Measurements from ENCODE around the gene SLC25A20. TPM values are rescaled to one million over a fixed set of nuclear protein-coding genes. Genes with fewer than 3 reads are reported as not detected.

Gene SLC25A20, protein sequence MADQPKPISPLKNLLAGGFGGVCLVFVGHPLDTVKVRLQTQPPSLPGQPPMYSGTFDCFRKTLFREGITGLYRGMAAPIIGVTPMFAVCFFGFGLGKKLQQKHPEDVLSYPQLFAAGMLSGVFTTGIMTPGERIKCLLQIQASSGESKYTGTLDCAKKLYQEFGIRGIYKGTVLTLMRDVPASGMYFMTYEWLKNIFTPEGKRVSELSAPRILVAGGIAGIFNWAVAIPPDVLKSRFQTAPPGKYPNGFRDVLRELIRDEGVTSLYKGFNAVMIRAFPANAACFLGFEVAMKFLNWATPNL
- 19.9 and 21.8 TPM in 2 replicates for total RNA-seq

GRCh38 chr3:48898383-48899234 is at the start of gene SLC25A20:
SLC25A20 (minus strand) TSS chr3:48898882; CDS start chr3:48898794, 88 bp downstream.

GRCh38 chr3:48918388-48919214 is 19.9 kb upstream of the SLC25A20 start, which contains the start of gene ARIH2:
ARIH2 (plus strand) TSS chr3:48918842; CDS start chr3:48927559, 8,717 bp downstream.

GRCh38 chr3:48847504-48848423 is 50.9 kb downstream of the SLC25A20 start, which contains the start of gene PRKAR2A:
PRKAR2A (minus strand) TSS chr3:48847874; CDS start chr3:48847596, 278 bp downstream.

Other genes starting within 250 kb of the SLC25A20 start
- 0.89 and 1.00 TPM in 2 replicates for gene CELSR3, start 236.0 kb downstream of the SLC25A20 start, total RNA-seq
- 11.5 and 14.6 TPM in 2 replicates for gene NCKIPSD, start 213.0 kb downstream of the SLC25A20 start, total RNA-seq
- 38.3 and 40.7 TPM in 2 replicates for gene IP6K2, start 181.7 kb downstream of the SLC25A20 start, total RNA-seq
- 30.2 and 82.2 TPM in 2 replicates for gene PRKAR2A, start 51.0 kb downstream of the SLC25A20 start, total RNA-seq
- 82.4 and 92.6 TPM in 2 replicates for gene ARIH2, start 20.0 kb upstream of the SLC25A20 start, total RNA-seq
- gene P4HTM, start 91.4 kb upstream of the SLC25A20 start, total RNA-seq = 24.6 and 42.4 TPM in 2 replicates
- 70.9 and 85.1 TPM in 2 replicates for gene WDR6, start 108.5 kb upstream of the SLC25A20 start, total RNA-seq
- gene DALRD3, start 119.7 kb upstream of the SLC25A20 start, total RNA-seq = 60.7 and 60.8 TPM in 2 replicates
- 58.4 and 80.2 TPM in 2 replicates for gene NDUFAF3, start 123.2 kb upstream of the SLC25A20 start, total RNA-seq
- gene IMPDH2, start 130.5 kb upstream of the SLC25A20 start, total RNA-seq = 312 and 352 TPM in 2 replicates
- 60.5 and 87.7 TPM in 2 replicates for gene QRICH1, start 195.2 kb upstream of the SLC25A20 start, total RNA-seq
- 331 and 342 TPM in 2 replicates for gene QARS1, start 205.9 kb upstream of the SLC25A20 start, total RNA-seq
- gene USP19, start 221.9 kb upstream of the SLC25A20 start, total RNA-seq = 56.4 and 61.4 TPM in 2 replicates
- 296 and 640 TPM in 2 replicates for gene LAMB2, start 234.2 kb upstream of the SLC25A20 start, total RNA-seq

Data from uterine smooth muscle cell (primary cell).